Dedifferentiated amniotic fluid mesenchymal stem cell (primary cell): ENCODE measurements around the gene C12orf57.

Source experiments
- DNase-seq: peaks from one replicate; pipeline ENCODE4 v3.0.0-alpha.2; 2016; ENCODE audit errors: extremely low spot score

Gene C12orf57

DNA sequence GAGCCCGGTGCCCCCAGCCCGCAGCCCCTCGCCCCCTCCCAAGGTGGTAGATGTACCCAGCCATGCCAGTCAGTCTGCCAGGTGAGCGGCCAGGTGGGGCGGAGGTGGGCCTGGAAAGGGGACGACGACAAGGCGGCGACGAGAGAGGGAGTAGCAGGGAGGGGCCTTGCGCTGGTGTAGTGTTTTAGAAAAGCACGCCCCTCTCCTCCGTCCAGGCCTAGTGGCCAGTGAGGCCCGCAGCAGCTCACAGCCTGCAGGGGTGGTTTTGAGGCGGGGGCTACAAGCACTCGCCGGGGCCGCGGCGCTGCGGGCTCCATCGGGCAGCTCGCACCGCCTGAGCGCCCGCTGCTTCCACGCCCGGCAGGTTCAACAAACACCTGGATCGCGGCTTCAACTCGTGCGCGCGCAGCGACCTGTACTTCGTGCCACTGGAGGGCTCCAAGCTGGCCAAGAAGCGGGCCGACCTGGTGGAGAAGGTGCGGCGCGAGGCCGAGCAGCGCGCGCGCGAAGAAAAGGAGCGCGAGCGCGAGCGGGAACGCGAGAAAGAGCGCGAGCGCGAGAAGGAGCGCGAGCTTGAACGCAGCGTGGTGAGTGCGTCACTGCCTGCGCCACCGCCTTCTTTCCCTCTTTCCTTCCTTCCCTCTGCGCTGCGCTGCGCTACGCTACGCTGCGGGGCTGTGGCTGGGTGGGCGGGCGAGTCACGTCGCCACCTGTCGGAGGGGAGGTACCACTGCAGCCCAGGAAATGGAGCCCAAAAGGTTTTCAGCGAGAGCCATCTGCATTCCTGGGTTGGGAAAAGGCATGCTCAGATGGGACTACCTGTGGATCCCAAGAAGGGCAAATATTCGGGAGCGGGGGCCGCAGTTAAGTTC is 6.1 kb upstream of the C12orf57 start:
- DNase-seq = peak; percentile 89

DNA sequence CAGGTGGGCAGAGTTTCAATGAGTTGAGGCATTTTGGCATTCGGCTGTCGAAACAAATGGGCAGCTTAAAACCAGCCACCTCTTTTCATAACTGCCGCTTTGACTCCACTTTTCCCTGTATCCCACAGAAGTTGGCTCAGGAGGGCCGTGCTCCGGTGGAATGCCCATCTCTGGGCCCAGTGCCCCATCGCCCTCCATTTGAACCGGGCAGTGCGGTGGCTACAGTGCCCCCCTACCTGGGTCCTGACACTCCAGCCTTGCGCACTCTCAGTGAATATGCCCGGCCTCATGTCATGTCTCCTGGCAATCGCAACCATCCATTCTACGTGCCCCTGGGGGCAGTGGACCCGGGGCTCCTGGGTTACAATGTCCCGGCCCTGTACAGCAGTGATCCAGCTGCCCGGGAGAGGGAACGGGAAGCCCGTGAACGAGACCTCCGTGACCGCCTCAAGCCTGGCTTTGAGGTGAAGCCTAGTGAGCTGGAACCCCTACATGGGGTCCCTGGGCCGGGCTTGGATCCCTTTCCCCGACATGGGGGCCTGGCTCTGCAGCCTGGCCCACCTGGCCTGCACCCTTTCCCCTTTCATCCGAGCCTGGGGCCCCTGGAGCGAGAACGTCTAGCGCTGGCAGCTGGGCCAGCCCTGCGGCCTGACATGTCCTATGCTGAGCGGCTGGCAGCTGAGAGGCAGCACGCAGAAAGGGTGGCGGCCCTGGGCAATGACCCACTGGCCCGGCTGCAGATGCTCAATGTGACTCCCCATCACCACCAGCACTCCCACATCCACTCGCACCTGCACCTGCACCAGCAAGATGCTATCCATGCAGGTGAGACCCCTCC is 5.2 kb upstream of the C12orf57 start:
- DNase-seq = no peak

DNA sequence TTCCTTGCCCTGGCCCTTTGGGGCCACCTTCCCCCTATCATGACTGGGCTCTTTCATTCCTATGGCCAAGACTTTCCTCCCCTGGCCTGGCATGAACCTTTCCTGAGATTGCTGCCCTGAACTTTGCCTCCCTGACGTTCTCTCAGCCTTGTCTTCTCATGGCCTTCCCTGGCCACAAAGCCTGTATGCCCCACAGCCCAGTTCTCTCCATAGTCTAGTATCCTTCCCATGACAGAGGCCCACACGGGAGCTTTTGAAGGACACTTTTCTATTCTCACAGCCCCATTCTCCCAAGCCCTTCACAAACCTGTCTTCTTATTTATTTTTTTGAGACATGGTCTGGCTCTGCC is 4.7 kb upstream of the C12orf57 start:
- no peak for DNase-seq

DNA sequence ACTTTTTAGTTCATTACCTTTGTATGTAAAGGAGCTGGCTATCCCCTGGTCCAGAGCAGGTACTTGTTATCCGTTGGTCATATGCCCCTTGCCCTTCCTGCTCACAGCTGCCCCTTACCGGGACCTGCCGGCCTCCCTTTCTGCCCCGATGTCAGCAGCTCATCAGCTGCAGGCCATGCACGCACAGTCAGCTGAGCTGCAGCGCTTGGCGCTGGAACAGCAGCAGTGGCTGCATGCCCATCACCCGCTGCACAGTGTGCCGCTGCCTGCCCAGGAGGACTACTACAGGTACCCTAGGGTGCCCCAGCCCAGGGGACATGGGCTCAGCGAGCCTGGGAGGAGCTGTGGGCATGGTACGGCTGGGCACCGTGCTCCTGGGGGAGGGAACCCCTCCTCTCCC is 2.6 kb upstream of the C12orf57 start:
- DNase-seq = no peak

DNA sequence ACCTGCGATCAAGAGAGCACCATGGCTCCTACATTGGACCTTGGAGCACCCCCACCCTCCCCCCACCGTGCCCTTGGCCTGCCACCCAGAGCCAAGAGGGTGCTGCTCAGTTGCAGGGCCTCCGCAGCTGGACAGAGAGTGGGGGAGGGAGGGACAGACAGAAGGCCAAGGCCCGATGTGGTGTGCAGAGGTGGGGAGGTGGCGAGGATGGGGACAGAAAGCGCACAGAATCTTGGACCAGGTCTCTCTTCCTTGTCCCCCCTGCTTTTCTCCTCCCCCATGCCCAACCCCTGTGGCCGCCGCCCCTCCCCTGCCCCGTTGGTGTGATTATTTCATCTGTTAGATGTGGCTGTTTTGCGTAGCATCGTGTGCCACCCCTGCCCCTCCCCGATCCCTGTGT is 2.0 kb upstream of the C12orf57 start:
- no peak for DNase-seq

DNA sequence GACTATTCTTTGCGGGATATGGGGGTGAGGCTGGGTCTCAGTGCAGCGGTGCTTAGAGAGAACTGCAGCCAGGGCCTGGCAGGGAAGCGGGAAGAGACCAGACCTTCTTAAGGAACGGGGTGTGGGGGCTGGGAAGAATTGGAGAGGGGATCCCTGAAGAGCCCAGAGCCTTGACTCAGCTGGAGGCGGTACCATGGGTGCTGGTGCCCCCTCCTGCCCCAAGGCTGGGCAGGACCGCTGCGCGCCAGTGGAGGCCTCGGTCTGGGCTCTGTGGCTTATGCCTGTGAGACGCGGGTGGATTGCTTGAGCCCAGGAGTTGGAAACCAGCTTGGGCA is 1.5 kb upstream of the C12orf57 start:
- DNase-seq = no peak

DNA sequence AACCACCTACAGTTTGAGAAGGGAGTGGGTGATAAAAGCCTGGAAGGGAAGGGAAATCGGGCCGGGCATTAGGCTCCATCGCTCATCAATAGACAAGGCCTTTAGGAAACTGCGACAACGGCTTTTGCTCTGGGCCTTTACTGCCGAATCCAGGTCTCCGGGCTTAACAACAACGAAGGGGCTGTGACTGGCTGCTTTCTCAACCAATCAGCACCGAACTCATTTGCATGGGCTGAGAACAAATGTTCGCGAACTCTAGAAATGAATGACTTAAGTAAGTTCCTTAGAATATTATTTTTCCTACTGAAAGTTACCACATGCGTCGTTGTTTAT is 467 bp upstream of the C12orf57 start:
- DNase-seq = peak; percentile 91

DNA sequence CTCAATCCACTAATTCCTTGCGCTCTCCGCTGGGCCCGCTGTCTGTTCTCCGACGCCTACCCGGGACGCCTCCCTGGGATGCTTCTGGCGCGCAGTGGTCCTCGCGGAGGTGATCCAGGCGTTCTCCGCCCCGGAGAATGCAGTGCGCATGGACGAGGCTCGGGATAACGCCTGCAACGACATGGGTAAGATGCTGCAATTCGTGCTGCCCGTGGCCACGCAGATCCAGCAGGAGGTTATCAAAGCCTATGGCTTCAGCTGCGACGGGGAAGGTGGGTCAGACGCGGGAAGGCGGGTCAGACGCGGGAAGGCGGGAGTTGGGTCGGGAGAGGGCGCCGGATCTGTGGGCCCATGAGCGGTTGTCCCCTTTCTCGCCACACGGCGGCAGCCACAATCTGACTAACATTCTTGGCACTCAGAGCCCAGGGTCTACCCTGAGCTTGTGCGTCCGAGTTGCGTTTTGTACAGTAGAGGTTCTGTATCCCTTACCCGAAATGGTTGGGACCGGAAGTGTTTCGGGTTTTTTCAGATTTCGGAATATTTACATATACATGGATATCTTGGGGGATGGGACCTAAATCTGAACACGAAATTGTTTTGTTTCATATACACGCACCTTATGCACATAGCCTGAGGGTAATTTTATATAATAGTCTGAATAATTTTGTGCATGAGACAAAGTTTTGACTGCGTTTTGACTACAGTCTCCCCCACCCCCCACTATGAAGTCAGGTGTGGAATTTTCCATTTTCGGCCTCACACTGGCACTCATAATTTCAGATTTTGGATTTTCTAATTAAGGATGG is 762 bp downstream of the C12orf57 start:
- DNase-seq = peak; percentile 93

DNA sequence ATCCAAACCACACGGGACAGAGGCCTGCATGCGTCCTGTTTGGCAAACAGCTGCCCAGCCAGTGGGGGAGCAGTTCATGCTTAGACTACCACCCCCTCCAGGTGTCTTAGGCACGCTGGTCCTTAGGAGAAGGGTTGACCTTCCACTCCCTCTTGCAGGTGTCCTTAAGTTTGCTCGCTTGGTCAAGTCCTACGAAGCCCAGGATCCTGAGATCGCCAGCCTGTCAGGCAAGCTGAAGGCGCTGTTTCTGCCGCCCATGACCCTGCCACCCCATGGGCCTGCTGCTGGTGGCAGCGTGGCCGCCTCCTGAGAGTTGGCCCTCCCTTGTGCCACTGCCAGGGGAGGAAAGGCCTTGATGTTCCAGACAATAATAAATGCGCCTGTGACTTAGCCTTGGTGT is 1.8 kb downstream of the C12orf57 start:
- no peak for DNase-seq

DNA sequence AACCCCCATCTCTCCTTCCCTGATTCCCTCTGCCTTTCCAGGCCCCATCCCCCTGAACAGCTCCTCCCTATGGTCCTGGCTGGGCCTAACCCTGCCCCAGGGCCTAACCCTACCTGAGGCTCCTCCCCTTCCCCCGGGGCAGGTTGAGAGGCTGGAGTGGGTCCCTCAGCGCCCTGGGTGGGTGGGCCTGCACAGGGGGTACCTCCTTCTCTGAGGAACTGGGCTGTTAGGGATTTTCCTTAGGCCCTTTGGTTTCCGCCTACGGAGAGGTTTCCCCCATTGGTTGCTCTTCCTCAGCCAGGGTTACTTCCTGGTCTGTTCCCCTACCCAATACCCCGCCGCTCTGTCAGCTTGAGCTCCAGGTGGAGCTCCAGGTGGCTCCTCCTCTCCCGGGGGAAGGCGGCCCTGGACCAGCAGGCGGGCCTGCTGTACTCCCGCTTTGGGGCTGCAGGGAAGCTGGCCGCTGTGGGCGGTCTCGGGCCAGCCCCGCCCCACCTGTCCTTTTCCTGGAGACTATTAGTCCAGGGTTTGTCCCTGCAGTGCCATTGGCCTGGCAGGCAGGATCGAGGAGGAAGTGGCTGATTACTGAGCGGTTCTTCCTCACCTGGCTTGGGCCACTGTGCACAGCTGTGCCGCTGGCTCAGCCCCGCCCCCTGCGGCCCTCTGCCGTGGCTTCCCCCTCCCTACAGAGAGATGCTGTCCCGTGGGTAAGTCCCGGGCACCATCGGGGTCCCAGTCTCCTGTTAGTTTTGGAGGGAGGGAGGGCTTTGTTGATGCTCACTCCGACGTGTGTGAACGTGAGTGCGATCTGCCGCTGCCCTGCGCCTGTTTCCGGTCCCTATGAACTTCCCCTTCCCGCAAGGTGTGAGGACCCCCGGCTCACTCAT is 2.5 kb downstream of the C12orf57 start:
- no peak for DNase-seq

DNA sequence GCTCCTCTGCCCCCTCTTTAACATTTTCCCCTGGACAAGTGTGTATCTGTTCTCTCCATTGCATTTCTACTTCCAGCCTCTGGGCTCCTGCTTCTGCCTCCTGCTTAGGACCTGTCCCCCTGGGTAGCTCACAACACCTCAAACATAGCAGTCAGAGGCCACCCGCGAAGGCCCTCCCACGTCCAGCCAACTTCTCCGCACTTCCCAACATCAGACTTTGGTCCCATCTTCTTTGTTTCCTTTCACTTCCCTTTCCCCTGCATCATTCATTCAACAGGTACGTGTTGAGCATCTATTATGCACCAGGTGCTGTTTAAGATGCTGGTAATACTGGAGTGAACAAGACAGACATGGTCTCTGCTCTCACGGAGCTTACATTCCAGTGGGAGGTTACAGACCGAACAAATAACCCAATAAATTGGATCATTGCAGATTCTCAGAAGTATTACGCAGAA is 3.1 kb downstream of the C12orf57 start:
- no peak for DNase-seq

DNA sequence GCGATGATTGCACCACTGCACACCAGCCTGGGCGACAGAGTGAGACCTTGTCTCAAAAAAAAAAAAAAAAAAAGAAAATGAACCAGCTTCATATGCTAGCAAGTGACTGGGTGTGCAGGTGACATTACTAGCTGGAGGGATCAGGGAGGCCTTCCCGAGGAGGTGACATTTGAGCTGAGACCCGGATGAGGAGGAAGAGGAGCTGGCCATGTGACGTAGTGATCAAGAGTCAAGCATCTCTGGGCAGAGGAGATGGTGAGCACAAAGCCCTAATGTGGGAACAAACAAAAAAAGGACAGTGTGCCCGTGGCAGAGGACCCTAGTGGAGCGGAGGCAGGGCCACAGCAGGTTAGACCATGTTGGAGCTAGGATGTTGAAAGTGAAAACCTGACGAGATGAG is 3.8 kb downstream of the C12orf57 start:
- DNase-seq = no peak

DNA sequence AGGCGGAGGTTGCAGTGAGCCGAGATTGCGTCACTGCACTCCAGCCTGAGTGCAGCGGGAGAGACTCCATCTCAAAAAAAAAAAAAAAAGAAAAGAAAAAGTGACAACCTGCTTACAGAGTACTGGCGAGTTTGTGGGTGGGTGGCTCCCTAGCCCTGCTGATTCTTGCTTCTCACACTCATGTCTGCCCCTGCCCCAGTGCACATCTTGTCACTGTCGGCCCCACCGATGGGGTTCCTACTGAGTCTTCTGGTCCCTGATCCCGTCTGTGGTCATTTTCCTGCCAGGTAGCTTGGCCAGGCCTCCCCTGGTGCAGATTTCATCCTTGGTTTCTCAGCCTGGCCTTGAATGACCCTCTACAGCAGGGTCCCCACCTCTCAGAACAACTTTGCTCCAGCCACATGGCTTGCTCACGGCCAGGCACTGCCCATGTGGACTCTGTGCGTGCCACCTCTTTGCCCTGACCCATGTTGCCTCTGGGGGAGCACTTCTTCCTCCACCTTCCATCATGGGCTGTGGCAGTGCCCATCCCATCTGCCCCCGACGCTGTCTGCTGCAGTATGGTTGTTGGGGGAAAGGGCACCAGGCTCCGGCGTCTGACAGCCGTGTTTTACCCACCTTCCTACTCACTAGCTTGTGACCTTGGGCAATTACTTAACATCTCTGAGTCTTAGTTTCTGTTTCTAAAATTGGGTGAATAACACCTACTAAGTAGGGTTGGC is 5.2 kb downstream of the C12orf57 start:
- DNase-seq = no peak

DNA sequence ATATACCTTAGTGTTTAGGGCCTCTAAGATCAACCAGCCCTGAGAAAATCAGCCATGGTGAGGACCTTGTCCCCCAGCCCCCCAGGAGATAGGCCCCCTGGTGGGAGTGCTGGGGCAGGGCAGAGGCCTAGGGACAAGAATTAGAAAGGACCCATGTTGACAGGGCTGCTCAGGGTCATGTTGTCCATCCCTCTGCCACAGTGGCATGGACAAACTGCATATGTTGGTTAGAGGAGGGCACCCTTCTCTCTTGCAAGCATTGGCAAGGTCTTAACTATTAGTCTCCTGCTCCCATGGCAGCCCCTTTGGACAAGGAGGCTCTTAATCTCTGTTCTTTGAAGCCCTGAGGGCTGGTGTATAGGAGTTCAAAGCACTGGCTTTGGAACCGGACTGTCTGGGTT is 6.6 kb downstream of the C12orf57 start:
- DNase-seq = no peak

DNA sequence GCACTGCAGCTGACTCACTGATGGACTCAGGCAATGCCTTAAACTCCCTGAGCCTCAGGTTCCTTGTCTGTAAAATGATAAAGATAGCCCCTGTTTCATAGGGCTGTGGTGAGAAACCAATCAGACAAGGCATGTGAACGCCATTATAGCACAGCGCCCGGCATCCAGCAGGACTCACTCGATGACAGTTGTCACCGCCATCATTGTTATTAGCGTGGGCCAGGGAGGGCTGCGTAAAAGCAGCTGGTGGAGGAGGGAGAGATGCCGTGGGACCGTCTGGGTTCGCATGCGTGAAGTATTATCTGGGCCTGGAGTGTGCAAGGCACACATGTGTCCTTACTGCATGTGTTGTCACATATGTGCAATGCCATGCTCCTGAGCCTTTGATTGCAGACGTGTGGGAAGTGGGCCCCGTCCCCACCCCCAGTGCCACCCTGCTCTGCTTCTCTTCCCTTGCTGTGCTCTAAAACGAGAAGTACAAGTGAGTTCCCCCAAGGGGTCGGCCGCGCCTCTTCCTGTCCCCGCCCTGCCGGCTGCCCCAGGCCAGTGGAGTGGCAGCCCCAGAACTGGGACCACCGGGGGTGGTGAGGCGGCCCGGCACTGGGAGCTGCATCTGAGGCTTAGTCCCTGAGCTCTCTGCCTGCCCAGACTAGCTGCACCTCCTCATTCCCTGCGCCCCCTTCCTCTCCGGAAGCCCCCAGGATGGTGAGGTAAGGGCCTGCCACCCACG is 7.2 kb downstream of the C12orf57 start, which contains the start of gene PTPN6:
Gene PTPN6, plus strand, starts transcription at position 546 of the 730 bp plus-strand sequence. Its CDS starts 157 bp downstream, at position 703.
- DNase-seq = no peak

DNA sequence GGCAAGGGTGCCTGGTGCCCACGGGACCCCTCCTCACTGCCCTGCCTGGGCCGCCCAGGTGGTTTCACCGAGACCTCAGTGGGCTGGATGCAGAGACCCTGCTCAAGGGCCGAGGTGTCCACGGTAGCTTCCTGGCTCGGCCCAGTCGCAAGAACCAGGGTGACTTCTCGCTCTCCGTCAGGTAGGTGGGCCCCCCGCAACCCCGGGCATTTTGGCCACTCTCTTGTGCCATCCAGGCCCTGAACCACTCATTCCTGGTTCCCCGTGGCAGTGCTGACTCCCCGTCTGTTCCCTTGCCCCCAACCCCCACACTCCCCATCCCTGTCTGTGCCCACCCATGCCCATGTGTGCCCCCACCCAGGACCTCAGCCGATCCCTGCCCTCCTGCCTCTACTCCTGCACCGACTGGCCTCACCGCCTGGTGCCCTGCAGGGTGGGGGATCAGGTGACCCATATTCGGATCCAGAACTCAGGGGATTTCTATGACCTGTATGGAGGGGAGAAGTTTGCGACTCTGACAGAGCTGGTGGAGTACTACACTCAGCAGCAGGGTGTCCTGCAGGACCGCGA is 7.8 kb downstream of the C12orf57 start:
- DNase-seq = no peak

DNA sequence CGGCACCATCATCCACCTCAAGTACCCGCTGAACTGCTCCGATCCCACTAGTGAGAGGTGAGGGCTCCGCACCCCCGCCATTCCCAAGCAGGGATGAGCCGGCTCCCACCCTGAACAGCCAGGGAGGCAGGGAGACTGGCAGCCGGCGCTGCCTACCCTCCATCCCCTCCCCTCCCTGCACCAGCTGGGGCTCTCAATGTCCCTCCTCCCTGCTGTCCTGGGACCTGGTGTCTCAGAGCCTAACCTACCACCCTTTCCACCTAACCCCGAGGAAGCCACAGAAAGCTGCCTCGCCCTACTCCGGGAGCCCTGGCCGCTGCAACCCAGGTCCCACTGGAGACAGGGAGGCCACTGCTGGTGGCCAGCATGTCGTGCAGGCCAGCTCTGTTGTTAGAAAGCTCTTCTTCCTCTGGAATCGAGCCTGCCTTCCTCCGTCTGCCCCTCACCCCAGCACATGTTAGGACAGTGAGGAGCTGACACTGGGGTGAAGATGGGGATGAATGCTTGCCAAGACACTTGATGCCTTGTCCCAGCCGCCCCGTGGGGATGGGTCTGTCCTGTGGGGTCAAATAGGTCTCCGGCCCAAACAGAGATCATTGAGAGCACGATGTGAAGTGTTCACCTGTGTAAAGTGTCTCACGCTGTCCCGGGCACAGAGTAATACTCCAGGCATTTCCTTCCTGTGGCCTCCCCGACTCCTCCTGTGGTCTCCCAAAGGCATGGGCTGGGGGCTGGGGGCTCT is 8.5 kb downstream of the C12orf57 start:
- no peak for DNase-seq

DNA sequence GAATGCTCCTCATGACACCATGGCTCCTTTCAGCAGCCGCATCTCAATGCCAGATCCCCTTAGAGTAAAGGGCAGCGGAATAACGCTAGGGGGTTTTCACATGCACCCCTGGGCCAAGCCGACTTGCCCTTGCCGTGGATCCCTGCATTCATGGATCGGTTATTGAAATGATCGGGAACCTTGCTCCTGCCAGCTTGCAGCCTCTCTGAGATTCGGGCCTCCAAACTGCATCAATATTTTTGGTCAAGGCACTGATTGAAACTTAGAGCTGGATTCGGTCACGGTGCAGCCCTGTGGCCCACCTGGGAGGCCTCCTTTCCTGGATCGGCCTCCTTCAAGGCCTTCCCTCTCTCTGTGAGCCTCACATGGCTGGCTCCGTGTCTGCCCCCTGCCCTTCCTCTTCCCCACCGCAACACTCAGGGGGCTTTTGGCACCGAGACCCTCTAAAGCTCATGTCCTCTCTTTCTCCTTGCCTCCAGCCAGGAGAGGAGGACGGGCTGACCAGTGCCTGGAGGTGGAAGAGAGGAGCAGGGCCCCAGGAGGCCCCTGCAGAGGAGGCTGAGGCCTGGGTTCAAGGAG is 9.1 kb downstream of the C12orf57 start:
- no peak for DNase-seq
